ENCODE results near the gene SCN2A.

The SCN2A gene

GRCh38 chr2:165410276-165410675 is 171.1 kb downstream of the SCN2A start:
- TF ChIP-seq CTCF (IDR thresholded peaks at IDR 0.05): no peak
- no peak for DNase-seq (ENCODE audit: low spot score)
- no peak overlapping the region for H3K27ac ChIP-seq
- no peak overlapping the region for H3K4me3 ChIP-seq

- no peak for TF ChIP-seq CTCF (IDR thresholded peaks at IDR 0.05)
- Histone ChIP-seq H3K4me3 (no peak overlapping the region), H3K27ac (no peak overlapping the region)
- no peak for DNase-seq (ENCODE audit: low spot score)
Measured at GRCh38 chr2:165414187-165414586, 175.0 kb downstream of the SCN2A start.

DNA sequence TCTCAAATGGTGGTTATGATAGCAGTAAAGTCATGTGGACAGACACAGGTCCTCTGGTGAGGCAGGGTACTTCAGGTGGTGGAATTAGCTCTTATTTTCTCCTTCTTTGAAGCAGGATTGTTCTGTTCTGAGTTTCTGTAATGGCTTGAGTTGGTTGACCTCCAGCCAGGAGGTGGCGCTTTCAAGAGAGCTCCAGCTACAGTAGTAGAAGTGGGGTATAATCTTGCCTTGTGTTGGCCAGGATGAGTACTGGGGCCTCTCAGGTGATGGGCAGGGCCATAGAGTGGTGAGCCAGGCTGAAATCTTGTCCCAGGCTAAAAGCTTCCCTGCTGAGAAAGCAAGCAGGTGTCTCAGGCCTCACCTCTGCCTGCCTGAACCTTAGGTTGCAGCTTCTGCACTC is 177.8 kb downstream of the SCN2A start:
- no peak for DNase-seq (ENCODE audit: low spot score)
- H3K4me3 ChIP-seq: no peak overlapping the region
- H3K27ac ChIP-seq: no peak overlapping the region
- no peak for TF ChIP-seq CTCF (IDR thresholded peaks at IDR 0.05)

DNA sequence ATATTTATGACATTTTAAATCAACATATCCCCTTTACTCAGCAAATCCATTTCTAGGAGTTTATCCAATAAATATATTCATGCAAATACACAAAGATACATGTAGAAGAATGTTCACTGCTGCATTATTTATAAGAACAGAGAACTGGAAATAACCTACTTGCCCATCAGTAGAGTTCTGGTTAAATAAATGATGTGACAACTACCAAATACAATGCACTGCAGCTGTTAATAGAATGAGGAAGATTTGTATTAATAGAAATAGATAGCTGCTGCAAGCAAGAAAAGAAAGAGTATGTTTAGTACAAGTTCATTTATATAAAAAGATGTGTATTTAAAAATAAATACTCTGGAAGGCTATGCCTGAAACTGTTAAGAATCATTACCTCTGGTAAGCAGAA is 181.0 kb downstream of the SCN2A start:
- no peak for TF ChIP-seq CTCF (IDR thresholded peaks at IDR 0.05)
- no peak for DNase-seq (ENCODE audit: low spot score)
- H3K27ac ChIP-seq: no peak overlapping the region

DNA sequence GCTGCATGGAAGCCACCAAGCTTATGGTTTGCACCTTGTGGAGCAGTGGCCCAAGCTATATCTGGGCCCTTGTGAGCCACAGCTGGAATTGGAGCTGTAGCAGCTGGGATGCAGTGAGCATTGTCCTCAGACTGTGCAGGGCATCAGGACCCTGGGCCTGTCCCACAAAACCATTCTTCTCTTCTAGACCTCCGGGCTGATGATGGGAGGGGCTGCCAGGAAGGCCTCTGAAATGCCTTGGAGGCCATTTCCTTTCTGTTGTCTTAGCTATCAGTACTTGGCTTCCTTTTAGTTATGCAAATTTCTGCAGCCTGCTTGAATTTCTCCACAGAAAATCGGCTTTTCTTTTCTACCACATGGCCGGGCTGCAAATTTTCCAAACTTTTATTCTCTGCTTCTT is 183.9 kb downstream of the SCN2A start:
- TF ChIP-seq CTCF (IDR thresholded peaks at IDR 0.05): no peak
- H3K4me3 ChIP-seq: no peak overlapping the region
- DNase-seq (ENCODE audit: low spot score): no peak
- no peak overlapping the region for H3K27ac ChIP-seq

More for the DNA sequence above, 181.0 kb downstream of the SCN2A start:
- H3K4me3 ChIP-seq: no peak overlapping the region

DNA sequence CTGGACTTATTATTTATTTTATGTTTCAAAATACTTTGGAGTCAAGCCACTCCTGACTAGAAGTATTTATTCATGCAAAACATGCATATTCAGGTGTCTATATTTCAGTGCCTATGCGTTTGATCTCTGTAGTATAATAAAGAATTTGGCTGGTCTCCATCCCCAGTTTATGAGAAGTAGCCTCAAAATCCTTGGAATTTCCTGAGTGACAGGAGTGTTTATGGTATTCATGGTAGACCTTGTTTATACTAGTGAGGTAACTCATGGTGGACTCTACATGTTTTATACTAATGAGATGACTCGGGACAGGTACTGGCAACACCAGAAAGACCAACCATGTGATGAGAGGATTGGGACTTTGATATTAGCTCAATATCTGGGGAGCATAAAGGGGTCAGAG is 186.3 kb downstream of the SCN2A start:
- no peak overlapping the region for H3K27ac ChIP-seq
- no peak overlapping the region for H3K4me3 ChIP-seq
- no peak for TF ChIP-seq CTCF (IDR thresholded peaks at IDR 0.05)
- no peak for DNase-seq (ENCODE audit: low spot score)

GRCh38 chr2:165427686-165428085 is 188.5 kb downstream of the SCN2A start:
- H3K4me3 ChIP-seq: no peak overlapping the region
- no peak overlapping the region for H3K27ac ChIP-seq
- no peak for TF ChIP-seq CTCF (IDR thresholded peaks at IDR 0.05)
- no peak for DNase-seq (ENCODE audit: low spot score)
